ENCODE measurements around the gene GPC3. TPM values are rescaled to one million over a fixed set of nuclear protein-coding genes. Genes with fewer than 3 reads are reported as not detected.

The GPC3 gene
- total RNA-seq, 1 experiment from 2014 or later = 32.4 TPM

DNA sequence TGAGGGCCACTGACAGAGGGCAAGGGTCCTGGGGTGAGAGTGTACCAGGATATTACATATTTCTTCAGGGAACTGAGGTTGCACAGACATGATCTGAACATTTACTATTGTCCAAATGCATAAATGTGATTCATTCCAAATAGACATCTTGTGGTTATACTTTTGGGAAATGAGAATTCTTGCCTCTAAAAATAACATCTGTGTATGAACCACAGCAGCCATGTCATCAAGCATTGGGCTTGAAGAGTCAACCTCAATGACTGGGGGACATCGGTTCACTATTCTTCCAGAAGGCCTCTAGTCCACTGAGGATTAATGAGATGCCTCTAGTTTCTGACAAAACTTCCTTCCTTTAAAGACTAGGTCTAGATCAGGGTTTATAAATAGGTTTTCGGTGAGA lies 377.0 kb downstream of the GPC3 start:
- ChIA-PET POLR2A (no interaction called here), CTCF (no interaction called here)
- DNase-seq (ENCODE audit: low spot score) = no peak
- peaks cover 10% of the 10 kb centered on the region for H3K4me1 Mint-ChIP-seq
- H3K4me3 Mint-ChIP-seq = no peak overlapping the region
- H3K36me3 Mint-ChIP-seq = no peaks in the 10 kb centered on the region
- TF ChIP-seq, protein P1, sequence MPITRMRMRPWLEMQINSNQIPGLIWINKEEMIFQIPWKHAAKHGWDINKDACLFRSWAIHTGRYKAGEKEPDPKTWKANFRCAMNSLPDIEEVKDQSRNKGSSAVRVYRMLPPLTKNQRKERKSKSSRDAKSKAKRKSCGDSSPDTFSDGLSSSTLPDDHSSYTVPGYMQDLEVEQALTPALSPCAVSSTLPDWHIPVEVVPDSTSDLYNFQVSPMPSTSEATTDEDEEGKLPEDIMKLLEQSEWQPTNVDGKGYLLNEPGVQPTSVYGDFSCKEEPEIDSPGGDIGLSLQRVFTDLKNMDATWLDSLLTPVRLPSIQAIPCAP (CRISPR knock-in tag; IDR thresholded peaks at IDR 0.05) = no peak
- TF ChIP-seq NR3C1 (CRISPR knock-in tag; conservative IDR thresholded peaks at IDR 0.05; ENCODE audit: low read depth) = no peak
- peaks cover under 1% of the 10 kb centered on the region; the same call in 1 of the 2 replicates for H3K9me3 Mint-ChIP-seq
- no peak overlapping the region for H3K27ac Mint-ChIP-seq
- no peak for ATAC-seq
- no peaks in the 10 kb centered on the region for H3K27me3 Mint-ChIP-seq (ENCODE audit: low read depth)

DNA sequence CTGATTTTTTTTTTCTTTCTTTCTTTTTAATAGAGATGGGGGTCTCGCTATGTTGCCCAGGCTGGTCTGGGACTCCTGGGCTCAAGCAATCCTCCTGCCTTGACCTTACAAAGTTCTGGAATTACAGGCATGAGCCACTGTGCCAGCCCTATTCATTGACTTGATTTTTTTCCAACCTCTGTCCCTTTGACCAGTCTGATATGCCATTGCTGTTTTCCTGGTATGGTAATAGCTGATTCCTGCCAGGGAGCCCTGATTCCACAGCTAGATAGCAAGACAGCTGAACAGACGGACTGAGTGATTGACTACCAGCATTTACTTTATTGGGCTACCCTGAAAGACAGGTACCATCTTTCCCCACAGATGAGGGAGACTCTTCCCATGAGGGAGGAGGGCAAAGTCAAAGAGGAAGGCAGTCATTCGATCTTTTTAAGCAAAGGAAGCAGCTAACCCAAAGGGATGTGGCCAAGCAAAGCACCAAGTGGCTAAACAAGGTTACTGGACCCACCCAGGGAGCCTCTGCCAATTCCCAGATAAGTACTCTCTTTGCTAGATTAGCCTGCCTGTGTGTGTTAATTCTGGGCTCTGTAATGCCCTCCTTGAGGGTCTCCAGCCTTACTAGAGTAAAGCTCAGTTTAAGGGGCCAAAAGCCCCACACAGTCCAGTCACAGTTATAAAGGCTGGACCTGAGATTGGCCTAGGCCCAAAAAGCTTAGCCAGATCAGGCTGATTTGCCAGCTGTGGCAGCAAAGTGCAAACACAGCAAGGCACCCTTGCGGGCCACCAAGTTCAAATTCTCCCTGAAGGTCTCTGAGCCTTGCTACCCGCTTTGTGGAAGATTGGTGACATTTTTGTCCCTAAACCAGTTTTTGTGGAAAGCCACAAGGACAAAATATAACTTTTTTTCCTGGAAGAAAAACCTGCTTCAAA lies 377.7 kb downstream of the GPC3 start:
- ATAC-seq = no peak
- Mint-ChIP-seq H3K9me3 (no peaks in the 10 kb centered on the region), H3K27me3 (ENCODE audit: low read depth) (no peaks in the 10 kb centered on the region), H3K27ac (no peak overlapping the region), H3K4me3 (no peak overlapping the region), H3K4me1 (peaks cover 10% of the 10 kb centered on the region), H3K36me3 (no peaks in the 10 kb centered on the region)
- DNase-seq (ENCODE audit: low spot score) = no peak
- TF ChIP-seq, protein P2, sequence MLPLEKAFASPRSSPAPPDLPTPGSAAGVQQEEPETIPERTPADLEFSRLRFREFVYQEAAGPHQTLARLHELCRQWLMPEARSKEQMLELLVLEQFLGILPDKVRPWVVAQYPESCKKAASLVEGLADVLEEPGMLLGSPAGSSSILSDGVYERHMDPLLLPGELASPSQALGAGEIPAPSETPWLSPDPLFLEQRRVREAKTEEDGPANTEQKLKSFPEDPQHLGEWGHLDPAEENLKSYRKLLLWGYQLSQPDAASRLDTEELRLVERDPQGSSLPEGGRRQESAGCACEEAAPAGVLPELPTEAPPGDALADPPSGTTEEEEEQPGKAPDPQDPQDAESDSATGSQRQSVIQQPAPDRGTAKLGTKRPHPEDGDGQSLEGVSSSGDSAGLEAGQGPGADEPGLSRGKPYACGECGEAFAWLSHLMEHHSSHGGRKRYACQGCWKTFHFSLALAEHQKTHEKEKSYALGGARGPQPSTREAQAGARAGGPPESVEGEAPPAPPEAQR (CRISPR knock-in tag; IDR thresholded peaks at IDR 0.05) = no peak
- TF ChIP-seq FOXJ3 (CRISPR knock-in tag; IDR thresholded peaks at IDR 0.05; ENCODE audit: borderline replicate concordance) = no peak
- TF ChIP-seq, protein P3, sequence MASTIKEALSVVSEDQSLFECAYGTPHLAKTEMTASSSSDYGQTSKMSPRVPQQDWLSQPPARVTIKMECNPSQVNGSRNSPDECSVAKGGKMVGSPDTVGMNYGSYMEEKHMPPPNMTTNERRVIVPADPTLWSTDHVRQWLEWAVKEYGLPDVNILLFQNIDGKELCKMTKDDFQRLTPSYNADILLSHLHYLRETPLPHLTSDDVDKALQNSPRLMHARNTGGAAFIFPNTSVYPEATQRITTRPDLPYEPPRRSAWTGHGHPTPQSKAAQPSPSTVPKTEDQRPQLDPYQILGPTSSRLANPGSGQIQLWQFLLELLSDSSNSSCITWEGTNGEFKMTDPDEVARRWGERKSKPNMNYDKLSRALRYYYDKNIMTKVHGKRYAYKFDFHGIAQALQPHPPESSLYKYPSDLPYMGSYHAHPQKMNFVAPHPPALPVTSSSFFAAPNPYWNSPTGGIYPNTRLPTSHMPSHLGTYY (CRISPR knock-in tag; IDR thresholded peaks at IDR 0.05) = no peak
- TF ChIP-seq, protein P4, sequence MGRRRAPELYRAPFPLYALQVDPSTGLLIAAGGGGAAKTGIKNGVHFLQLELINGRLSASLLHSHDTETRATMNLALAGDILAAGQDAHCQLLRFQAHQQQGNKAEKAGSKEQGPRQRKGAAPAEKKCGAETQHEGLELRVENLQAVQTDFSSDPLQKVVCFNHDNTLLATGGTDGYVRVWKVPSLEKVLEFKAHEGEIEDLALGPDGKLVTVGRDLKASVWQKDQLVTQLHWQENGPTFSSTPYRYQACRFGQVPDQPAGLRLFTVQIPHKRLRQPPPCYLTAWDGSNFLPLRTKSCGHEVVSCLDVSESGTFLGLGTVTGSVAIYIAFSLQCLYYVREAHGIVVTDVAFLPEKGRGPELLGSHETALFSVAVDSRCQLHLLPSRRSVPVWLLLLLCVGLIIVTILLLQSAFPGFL (CRISPR knock-in tag; IDR thresholded peaks at IDR 0.05; ENCODE audit: borderline replicate concordance) = no peak
- no peak for TF ChIP-seq ZNF317 (CRISPR knock-in tag; IDR thresholded peaks at IDR 0.05; ENCODE audit: borderline replicate concordance, low read depth)
- TF ChIP-seq, protein P5, sequence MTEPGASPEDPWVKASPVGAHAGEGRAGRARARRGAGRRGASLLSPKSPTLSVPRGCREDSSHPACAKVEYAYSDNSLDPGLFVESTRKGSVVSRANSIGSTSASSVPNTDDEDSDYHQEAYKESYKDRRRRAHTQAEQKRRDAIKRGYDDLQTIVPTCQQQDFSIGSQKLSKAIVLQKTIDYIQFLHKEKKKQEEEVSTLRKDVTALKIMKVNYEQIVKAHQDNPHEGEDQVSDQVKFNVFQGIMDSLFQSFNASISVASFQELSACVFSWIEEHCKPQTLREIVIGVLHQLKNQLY (CRISPR knock-in tag; IDR thresholded peaks at IDR 0.05) = no peak
- TF ChIP-seq ZNF396 (CRISPR knock-in tag; IDR thresholded peaks at IDR 0.05; ENCODE audit: borderline replicate concordance) = no peak
- TF ChIP-seq ZNF219 (CRISPR knock-in tag; IDR thresholded peaks at IDR 0.05; ENCODE audit: borderline replicate concordance) = no peak
- TF ChIP-seq, protein P1 (CRISPR knock-in tag; IDR thresholded peaks at IDR 0.05) = no peak
- ChIA-PET POLR2A (no interaction called here), CTCF (no interaction called here)

DNA sequence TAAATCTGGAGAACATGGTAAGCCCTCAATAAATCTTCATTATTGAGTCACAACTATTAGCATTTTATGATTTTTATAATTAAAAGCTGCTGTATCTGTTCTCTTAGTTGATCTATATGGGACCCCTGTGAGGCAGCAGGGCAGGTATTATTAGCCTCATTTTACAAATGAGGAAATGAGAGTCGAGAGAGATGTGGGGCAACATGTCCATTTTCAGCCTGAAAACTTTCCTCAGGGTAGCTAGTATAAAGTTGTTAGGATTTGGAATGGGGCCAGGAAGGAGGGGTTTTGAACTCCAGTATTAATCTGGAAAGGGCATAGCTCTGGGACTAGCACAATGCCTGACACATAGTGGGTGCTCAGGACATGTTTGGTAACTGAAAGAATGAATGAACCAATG lies 378.4 kb downstream of the GPC3 start:
- TF ChIP-seq, protein P6, sequence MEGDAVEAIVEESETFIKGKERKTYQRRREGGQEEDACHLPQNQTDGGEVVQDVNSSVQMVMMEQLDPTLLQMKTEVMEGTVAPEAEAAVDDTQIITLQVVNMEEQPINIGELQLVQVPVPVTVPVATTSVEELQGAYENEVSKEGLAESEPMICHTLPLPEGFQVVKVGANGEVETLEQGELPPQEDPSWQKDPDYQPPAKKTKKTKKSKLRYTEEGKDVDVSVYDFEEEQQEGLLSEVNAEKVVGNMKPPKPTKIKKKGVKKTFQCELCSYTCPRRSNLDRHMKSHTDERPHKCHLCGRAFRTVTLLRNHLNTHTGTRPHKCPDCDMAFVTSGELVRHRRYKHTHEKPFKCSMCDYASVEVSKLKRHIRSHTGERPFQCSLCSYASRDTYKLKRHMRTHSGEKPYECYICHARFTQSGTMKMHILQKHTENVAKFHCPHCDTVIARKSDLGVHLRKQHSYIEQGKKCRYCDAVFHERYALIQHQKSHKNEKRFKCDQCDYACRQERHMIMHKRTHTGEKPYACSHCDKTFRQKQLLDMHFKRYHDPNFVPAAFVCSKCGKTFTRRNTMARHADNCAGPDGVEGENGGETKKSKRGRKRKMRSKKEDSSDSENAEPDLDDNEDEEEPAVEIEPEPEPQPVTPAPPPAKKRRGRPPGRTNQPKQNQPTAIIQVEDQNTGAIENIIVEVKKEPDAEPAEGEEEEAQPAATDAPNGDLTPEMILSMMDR (IDR thresholded peaks at IDR 0.05) = no peak
- TF ChIP-seq, protein P7, sequence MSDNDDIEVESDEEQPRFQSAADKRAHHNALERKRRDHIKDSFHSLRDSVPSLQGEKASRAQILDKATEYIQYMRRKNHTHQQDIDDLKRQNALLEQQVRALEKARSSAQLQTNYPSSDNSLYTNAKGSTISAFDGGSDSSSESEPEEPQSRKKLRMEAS (CRISPR knock-in tag; IDR thresholded peaks at IDR 0.05) = no peak
- TF ChIP-seq, protein P4 (CRISPR knock-in tag; IDR thresholded peaks at IDR 0.05; ENCODE audit: borderline replicate concordance) = no peak
- TF ChIP-seq FOXJ3 (CRISPR knock-in tag; IDR thresholded peaks at IDR 0.05; ENCODE audit: borderline replicate concordance) (no peak), ZNF121 (CRISPR knock-in tag; IDR thresholded peaks at IDR 0.05) (no peak), SMAD4 (CRISPR knock-in tag; IDR thresholded peaks at IDR 0.05) (no peak)
- TF ChIP-seq, protein P1 (CRISPR knock-in tag; IDR thresholded peaks at IDR 0.05) = no peak
- TF ChIP-seq, protein P8, sequence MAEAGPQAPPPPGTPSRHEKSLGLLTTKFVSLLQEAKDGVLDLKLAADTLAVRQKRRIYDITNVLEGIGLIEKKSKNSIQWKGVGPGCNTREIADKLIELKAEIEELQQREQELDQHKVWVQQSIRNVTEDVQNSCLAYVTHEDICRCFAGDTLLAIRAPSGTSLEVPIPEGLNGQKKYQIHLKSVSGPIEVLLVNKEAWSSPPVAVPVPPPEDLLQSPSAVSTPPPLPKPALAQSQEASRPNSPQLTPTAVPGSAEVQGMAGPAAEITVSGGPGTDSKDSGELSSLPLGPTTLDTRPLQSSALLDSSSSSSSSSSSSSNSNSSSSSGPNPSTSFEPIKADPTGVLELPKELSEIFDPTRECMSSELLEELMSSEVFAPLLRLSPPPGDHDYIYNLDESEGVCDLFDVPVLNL (CRISPR knock-in tag; IDR thresholded peaks at IDR 0.05; ENCODE audit: borderline replicate concordance, low read depth) = no peak
- CTCF ChIA-PET = no interaction called here
- ATAC-seq (no peak), DNase-seq (ENCODE audit: low spot score) (no peak)
- Mint-ChIP-seq H3K4me1 (peaks cover 6% of the 10 kb centered on the region), H3K9me3 (peaks cover 2% of the 10 kb centered on the region; the same call in 1 of the 2 replicates), H3K27me3 (ENCODE audit: low read depth) (no peaks in the 10 kb centered on the region), H3K36me3 (no peaks in the 10 kb centered on the region), H3K4me3 (no peak overlapping the region), H3K27ac (no peak overlapping the region)
- POLR2A ChIA-PET = no interaction called here
